Heart left ventricle (tissue), 16 donors: ENCODE measurements around the gene WNK2. TPM values are rescaled to one million over a fixed set of nuclear protein-coding genes. Genes with fewer than 3 reads are reported as not detected.
A peak's percentile ranks its signal among the peaks of the same experiment; 100 is the strongest.

Experiments
- ATAC-seq, 4 donors: fragments of 200-7000 bp; cut with Tn5 transposase; one replicate each; pipeline ENCODE4 v1.9.1; 2020 to 2022; ENCODE audit warnings: moderate library complexity in 4 of 4, mild to moderate bottlenecking in 3 of 4, moderate number of reproducible peaks in 1 of 4
- DNase-seq, 5 donors: peaks; one replicate each; pipeline ENCODE4 v3.0.0-alpha.2; 2020
- H3K27ac ChIP-seq, 12 donors: fragments of 200-600 bp; sonication (generic) in 4 of 12; one replicate each; pipeline versions ENCODE4 v1.5.0 to v1.8.0; 2016 to 2022; ENCODE audit warnings: mild to moderate bottlenecking in 2 of 12
- H3K27me3 ChIP-seq, 9 donors: fragments of 200-600 bp; sonication (generic) in 2 of 9; one replicate each; pipeline versions ENCODE4 v1.5.1 to v1.8.0; 2016 to 2022; ENCODE audit warnings: mild to moderate bottlenecking in 3 of 9
- H3K36me3 ChIP-seq, 9 donors: fragments of 200-600 bp; sonication (generic) in 2 of 9; one replicate each; pipeline versions ENCODE4 v1.5.0 to v1.8.0; 2018 to 2022; ENCODE audit warnings: mild to moderate bottlenecking in 2 of 9
- H3K4me1 ChIP-seq, 12 donors: fragments of 200-600 bp; sonication (generic) in 4 of 12; one replicate each; pipeline versions ENCODE4 v1.5.0 to v1.8.0; 2016 to 2022; ENCODE audit warnings: mild to moderate bottlenecking in 3 of 12
- H3K4me3 ChIP-seq, 12 donors: fragments of 200-600 bp; sonication (generic) in 4 of 12; one replicate each; pipeline versions ENCODE4 v1.5.0 to v1.8.0; 2017 to 2022; ENCODE audit warnings: mild to moderate bottlenecking in 9 of 12, moderate library complexity in 4 of 12
- H3K9me3 ChIP-seq, 12 donors: fragments of 200-600 bp; sonication (generic) in 4 of 12; one replicate each; pipeline versions ENCODE4 v1.5.0 to v1.8.0; 2016 to 2022; ENCODE audit warnings: mild to moderate bottlenecking in 1 of 12
- CTCF ChIP-seq, 12 donors: fragments of 200-600 bp; sonication (generic) in 4 of 12; IDR thresholded peaks; one replicate each; pipeline versions ENCODE4 v1.5.0 to v1.8.0; 2018 to 2022; ENCODE audit warnings: antibody characterized with exemption in 12 of 12, mild to moderate bottlenecking in 5 of 12
- POLR2A ChIP-seq, 2 donors: fragments of 450-650 bp; IDR thresholded peaks; one replicate each; pipeline ENCODE4 v1.6.1; 2017; ENCODE audit warnings: antibody characterized with exemption in 2 of 2, mild to moderate bottlenecking in 2 of 2, moderate library complexity in 2 of 2
- WGBS, 4 donors: extraction: QIAGEN DNeasy Blood & Tissue Kit in 2 of 4; methylation state at CpG; one replicate each; pipeline versions ENCODE4 v1.1.5 to v1.1.7; 2013 to 2018; 5-methylcytosine and 5-hydroxymethylcytosine counted together
- intact Hi-C, 10 donors: fragments of 100-400 bp; cut with DNase I; formaldehyde crosslinking; loops; one replicate each; pipeline versions ENCODE4 v1.11.1 to v1.14.2; 2022
- polyA plus RNA-seq, 2 donors: library from polyadenylated mRNA; stranded (reverse); fragments of 200-250 nt; gene quantifications; one replicate each; pipeline ENCODE4 v1.2.3, GENCODE V29; 2013
- total RNA-seq, 9 donors: library from RNA; depleted of rRNA in 2 of 9; stranded (reverse); fragments of >200 nt in 2 of 9; fragmentation: NEBNext Ultra II Directional in 3 of 9; extraction: Animal tissue kit (Norgen Biotek cat#: 25700) in 3 of 9; gene quantifications; one replicate each; pipeline versions ENCODE4 v1.1.0 to v1.2.4, GENCODE V29; 2016 to 2023
- donor health status: ischemic (EF 13 %, LVEDD 7.1; RV severe dilation, severe dysfunction).
- donor health status: healthy with polysubstance abuse.
- donor health status: DM: no; HTN: yes; CAD: no.
- donor health status: DM: no; HTN: no; CAD: no.
- donor health status: ischemic (EF 25% LVEDD 6.9; RV normal size, moderate dysfunction).
- donor health status: ischemic (EF 25% LVEDD 5.7; RV mildly dilated, moderate dysfunction).
- donor health status: healthy.
- donor health status: DM: yes; HTN: yes; CAD: no.
- donor health status: ischemic (EF 35%, LVEDD 5.7; RV mildly dilated, moderate dysfunction).
- donor health status: nonischemic (EF 11% LVEDD 7.7; RV severe dilation, severe dysfunction).
- donor health status: DM: yes; HTN: yes; CAD: no.
- donor health status: PGD.
- donor health status: ischemic (EF 29% LVEDD 5.4; RV normal size, mild dysfunction).
- donor health status: nonischemic (EF 23%, LVEDD 6.1; RV moderate dilation, normal function).

WNK2 gene
- total and polyA plus RNA-seq, 11 donors: 29.4 to 206 (median 112) TPM

- H3K36me3 ChIP-seq: no peaks in the 10 kb centered on the region
- no peak overlapping the region for H3K4me3 ChIP-seq
- H3K27me3 ChIP-seq: peaks cover 0 to 3% (median 0%) of the 10 kb centered on the region in 9 donors
- ATAC-seq: peak; percentile 70 to 77 (median 74)
- WGBS, 4 donors: 32 to 45% (median 39%) methylated on average over 15 to 16 of the region's 16 CpGs
- peak; percentile 21 to 72 (median 56) for DNase-seq
- H3K4me1 ChIP-seq: peaks cover 0 to 88% (median 33%) of the 10 kb centered on the region in 12 donors
- peak overlapping the region in 9 of 12 donors; percentile 9 to 68 (median 53) for H3K27ac ChIP-seq
- TF ChIP-seq POLR2A (IDR thresholded peaks at IDR 0.05) (no peak), CTCF (IDR thresholded peaks at IDR 0.05) (no peak)
- H3K9me3 ChIP-seq: no peaks in the 10 kb centered on the region
- intact Hi-C loops: loop anchor here in 1 of 10 donors (5.0 kb wide), 1 partner anchor 61 kb away; no protein-coding TSS in a partner anchor
Observed at GRCh38 chr9:93223260-93224180, 39.6 kb downstream of the WNK2 start.

- TF ChIP-seq POLR2A (IDR thresholded peaks at IDR 0.05): no peak
- TF ChIP-seq CTCF (IDR thresholded peaks at IDR 0.05): no peak
- Histone ChIP-seq H3K4me1 (peaks cover 0 to 88% (median 26%) of the 10 kb centered on the region in 12 donors), H3K27ac (peak overlapping the region in 5 of 12 donors; percentile 2 to 68 (median 53)), H3K27me3 (peaks cover 0 to 3% (median 0%) of the 10 kb centered on the region in 9 donors), H3K4me3 (no peak overlapping the region), H3K36me3 (no peaks in the 10 kb centered on the region), H3K9me3 (no peaks in the 10 kb centered on the region)
- WGBS, 4 donors: 46 to 74% (median 63%) methylated on average over 2 of the region's 2 CpGs
- DNase-seq: no peak
- no peak for ATAC-seq
- intact Hi-C loops: loop anchor here in 1 of 10 donors (5.0 kb wide), 1 partner anchor 62 kb away; no protein-coding TSS in a partner anchor
Observed at GRCh38 chr9:93224591-93224990, 40.7 kb downstream of the WNK2 start.

- no peak for TF ChIP-seq CTCF (IDR thresholded peaks at IDR 0.05)
- TF ChIP-seq POLR2A (IDR thresholded peaks at IDR 0.05): no peak
- peak overlapping the region in 2 of 12 donors; percentile 53 to 68 for H3K27ac ChIP-seq
- no peak for ATAC-seq
- no peak for DNase-seq
- peaks cover 0 to 88% (median 25%) of the 10 kb centered on the region in 12 donors for H3K4me1 ChIP-seq
- peaks cover 0 to 6% (median 0%) of the 10 kb centered on the region in 9 donors for H3K27me3 ChIP-seq
- H3K4me3 ChIP-seq: no peak overlapping the region
- H3K9me3 ChIP-seq: no peaks in the 10 kb centered on the region
- intact Hi-C loops: no loop called here
- H3K36me3 ChIP-seq: no peaks in the 10 kb centered on the region
- 53 to 60% (median 56%) methylated on average over 7 of the region's 7 CpGs for WGBS, 4 donors
Observed at GRCh38 chr9:93225417-93225816, 41.5 kb downstream of the WNK2 start.

GRCh38 chr9:93225892-93226291 is 42.0 kb downstream of the WNK2 start:
- DNase-seq: peak in 1 of 5 donors; percentile 13
- H3K36me3 ChIP-seq: no peaks in the 10 kb centered on the region
- H3K27me3 ChIP-seq: peaks cover 0 to 9% (median 0%) of the 10 kb centered on the region in 9 donors
- H3K4me1 ChIP-seq: peaks cover 0 to 88% (median 24%) of the 10 kb centered on the region in 12 donors
- TF ChIP-seq CTCF (IDR thresholded peaks at IDR 0.05) (no peak), POLR2A (IDR thresholded peaks at IDR 0.05) (no peak)
- no peak overlapping the region for H3K4me3 ChIP-seq
- H3K9me3 ChIP-seq: no peaks in the 10 kb centered on the region
- 52 to 61% (median 53%) methylated on average over 9 of the region's 9 CpGs for WGBS, 4 donors
- no peak for ATAC-seq
- peak overlapping the region in 1 of 12 donors; percentile 37 for H3K27ac ChIP-seq
- intact Hi-C loops: no loop called here
